ENCODE measurements around the gene CAPN2.
A peak's percentile ranks its signal among the peaks of the same experiment; 100 is the strongest.
"Not testable (repeated sequence)": the region's sequence is repeated elsewhere in the genome, so short reads cannot be mapped to it uniquely, and the experiment has no call there.

The CAPN2 gene

DNA sequence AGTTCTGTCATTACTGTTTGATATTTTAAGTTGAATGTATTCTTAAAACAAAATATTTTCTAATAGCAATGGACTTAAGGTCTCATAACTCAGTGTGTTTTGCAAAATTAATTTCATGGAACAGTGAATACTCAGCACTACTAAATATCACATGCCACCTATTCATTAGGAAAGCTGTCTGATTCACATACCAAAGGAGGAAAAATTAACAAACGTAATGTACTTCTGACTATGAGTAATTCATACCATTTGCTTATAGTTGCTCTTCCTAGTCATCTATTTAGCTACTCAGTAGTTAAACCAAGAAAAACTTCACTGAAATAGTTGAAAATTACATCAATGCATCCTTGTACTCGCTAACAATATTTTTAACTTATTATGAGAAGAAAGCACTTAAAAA, 98.2 kb downstream of the CAPN2 start:
- Mint-ChIP-seq H3K4me3 (no peak overlapping the region), H3K9me3 (peaks cover 2% of the 10 kb centered on the region), H3K27ac (no peak overlapping the region), H3K4me1 (peaks cover 17% of the 10 kb centered on the region), H3K36me3 (ENCODE audit: low read depth) (peaks cover 72% of the 10 kb centered on the region), H3K27me3 (ENCODE audit: low read depth) (no peaks in the 10 kb centered on the region)
- TF ChIP-seq, protein P1, sequence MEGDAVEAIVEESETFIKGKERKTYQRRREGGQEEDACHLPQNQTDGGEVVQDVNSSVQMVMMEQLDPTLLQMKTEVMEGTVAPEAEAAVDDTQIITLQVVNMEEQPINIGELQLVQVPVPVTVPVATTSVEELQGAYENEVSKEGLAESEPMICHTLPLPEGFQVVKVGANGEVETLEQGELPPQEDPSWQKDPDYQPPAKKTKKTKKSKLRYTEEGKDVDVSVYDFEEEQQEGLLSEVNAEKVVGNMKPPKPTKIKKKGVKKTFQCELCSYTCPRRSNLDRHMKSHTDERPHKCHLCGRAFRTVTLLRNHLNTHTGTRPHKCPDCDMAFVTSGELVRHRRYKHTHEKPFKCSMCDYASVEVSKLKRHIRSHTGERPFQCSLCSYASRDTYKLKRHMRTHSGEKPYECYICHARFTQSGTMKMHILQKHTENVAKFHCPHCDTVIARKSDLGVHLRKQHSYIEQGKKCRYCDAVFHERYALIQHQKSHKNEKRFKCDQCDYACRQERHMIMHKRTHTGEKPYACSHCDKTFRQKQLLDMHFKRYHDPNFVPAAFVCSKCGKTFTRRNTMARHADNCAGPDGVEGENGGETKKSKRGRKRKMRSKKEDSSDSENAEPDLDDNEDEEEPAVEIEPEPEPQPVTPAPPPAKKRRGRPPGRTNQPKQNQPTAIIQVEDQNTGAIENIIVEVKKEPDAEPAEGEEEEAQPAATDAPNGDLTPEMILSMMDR (IDR thresholded peaks at IDR 0.05; ENCODE audit: unreplicated experiment in 3 of 3): no peak

- no peak overlapping the region for H3K4me3 Mint-ChIP-seq
- H3K4me1 Mint-ChIP-seq: peaks cover 23% of the 10 kb centered on the region
- H3K27me3 Mint-ChIP-seq (ENCODE audit: low read depth): no peaks in the 10 kb centered on the region
- peaks cover 2% of the 10 kb centered on the region for H3K9me3 Mint-ChIP-seq
- TF ChIP-seq, protein P1 (IDR thresholded peaks at IDR 0.05; ENCODE audit: unreplicated experiment in 3 of 3): peak; percentile 43 to 63 (median 53)
- peaks cover 66% of the 10 kb centered on the region for H3K36me3 Mint-ChIP-seq (ENCODE audit: low read depth)
- H3K27ac Mint-ChIP-seq: no peak overlapping the region
Measured at GRCh38 chr1:223811634-223812101, 99.3 kb downstream of the CAPN2 start.

- Mint-ChIP-seq H3K36me3 (ENCODE audit: low read depth) (peaks cover 54% of the 10 kb centered on the region), H3K27ac (peak overlapping the region in 2 of 3 experiments; percentile 7 to 12), H3K9me3 (no peaks in the 10 kb centered on the region), H3K4me3 (no peak overlapping the region), H3K4me1 (peaks cover 23% of the 10 kb centered on the region), H3K27me3 (ENCODE audit: low read depth) (no peaks in the 10 kb centered on the region)
- TF ChIP-seq, protein P1 (IDR thresholded peaks at IDR 0.05; ENCODE audit: unreplicated experiment in 3 of 3): no peak
Measured at GRCh38 chr1:223813645-223814044, 101.3 kb downstream of the CAPN2 start.

DNA sequence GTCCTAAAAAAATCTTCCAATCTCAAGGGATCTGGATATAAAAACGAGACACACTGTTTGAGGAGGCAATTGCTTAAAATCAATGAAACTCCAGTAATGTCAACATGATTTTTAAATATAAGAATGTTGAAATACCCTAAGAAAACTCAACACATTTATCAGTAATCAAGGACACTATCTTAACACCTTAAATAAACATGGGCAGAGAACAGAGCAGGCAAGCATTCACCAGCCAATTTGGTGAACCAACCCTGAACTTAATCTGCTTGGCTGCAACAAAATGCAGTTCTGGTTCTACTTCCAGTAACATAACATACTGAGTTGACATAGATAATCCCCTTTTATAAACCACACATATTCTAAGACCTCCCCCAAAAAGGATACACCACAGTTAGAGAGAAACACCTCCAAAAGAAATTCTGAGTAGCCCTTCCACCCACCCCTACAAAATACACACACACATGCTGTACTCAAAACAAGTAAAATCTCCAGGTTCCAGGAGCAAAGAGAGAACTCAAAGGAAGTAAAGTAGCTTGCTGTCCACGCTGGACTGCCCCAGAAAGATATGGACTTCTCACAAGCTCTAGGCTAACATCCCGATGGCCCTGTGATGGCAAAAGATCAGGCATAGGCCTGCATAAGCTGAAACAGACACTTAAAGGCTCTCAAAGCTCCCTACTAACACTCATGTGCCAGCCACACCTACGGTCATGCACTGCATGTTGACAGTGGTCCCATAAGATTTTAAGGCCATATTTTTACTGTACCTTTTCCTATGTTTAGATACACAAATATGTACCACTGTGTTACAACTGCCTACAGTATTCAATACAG, 102.9 kb downstream of the CAPN2 start:
- H3K27ac Mint-ChIP-seq: peak overlapping the region in 1 of 3 experiments; percentile 7
- H3K4me3 Mint-ChIP-seq: no peak overlapping the region
- peaks cover 27% of the 10 kb centered on the region for H3K4me1 Mint-ChIP-seq
- H3K36me3 Mint-ChIP-seq (ENCODE audit: low read depth): peaks cover 59% of the 10 kb centered on the region
- H3K9me3 Mint-ChIP-seq: no peaks in the 10 kb centered on the region
- H3K27me3 Mint-ChIP-seq (ENCODE audit: low read depth): no peaks in the 10 kb centered on the region
- TF ChIP-seq, protein P1 (IDR thresholded peaks at IDR 0.05; ENCODE audit: unreplicated experiment in 3 of 3): no peak

- H3K4me3 Mint-ChIP-seq: no peak overlapping the region
- H3K9me3 Mint-ChIP-seq: no peaks in the 10 kb centered on the region
- TF ChIP-seq, protein P1 (IDR thresholded peaks at IDR 0.05; ENCODE audit: unreplicated experiment in 3 of 3): no peak
- peak overlapping the region in 1 of 3 experiments; percentile 7 for H3K27ac Mint-ChIP-seq
- peaks cover 60% of the 10 kb centered on the region for H3K36me3 Mint-ChIP-seq (ENCODE audit: low read depth)
- H3K4me1 Mint-ChIP-seq: peaks cover 31% of the 10 kb centered on the region
- no peaks in the 10 kb centered on the region for H3K27me3 Mint-ChIP-seq (ENCODE audit: low read depth)
Measured at GRCh38 chr1:223815865-223816264, 103.5 kb downstream of the CAPN2 start.

GRCh38 chr1:223817265-223817664, 104.9 kb downstream of the CAPN2 start:
- not testable (repeated sequence) for H3K4me3 Mint-ChIP-seq; H3K27me3 Mint-ChIP-seq (ENCODE audit: low read depth); H3K27ac Mint-ChIP-seq; H3K9me3 Mint-ChIP-seq
- Mint-ChIP-seq H3K36me3 (ENCODE audit: low read depth) (peaks cover 62% of the 10 kb centered on the region), H3K4me1 (peaks cover 36% of the 10 kb centered on the region)
